GM21447 (cell line): ENCODE data around the gene ATP5MG.

ENCODE experiments used
- ATAC-seq: cut with Tn5 transposase; IDR thresholded peaks from one replicate; pipeline ENCODE4 v1.9.1; 2021; ENCODE audit not compliant: unreplicated experiment

The ATP5MG gene

GRCh38 chr11:118441770-118442275, 40.4 kb downstream of the ATP5MG start:
- no peak for ATAC-seq

GRCh38 chr11:118442301-118442700, 40.9 kb downstream of the ATP5MG start:
- no peak for ATAC-seq

- no peak for ATAC-seq
Observed at GRCh38 chr11:118442908-118443589, 41.6 kb downstream of the ATP5MG start.

GRCh38 chr11:118443590-118444218, 42.3 kb downstream of the ATP5MG start:
- peak; percentile 51 for ATAC-seq

- ATAC-seq = no peak
Observed at GRCh38 chr11:118447423-118447822, 46.0 kb downstream of the ATP5MG start.

GRCh38 chr11:118448294-118448693, 46.9 kb downstream of the ATP5MG start:
- ATAC-seq = peak; percentile 80

GRCh38 chr11:118449316-118449918, 48.0 kb downstream of the ATP5MG start:
- no peak for ATAC-seq

GRCh38 chr11:118450451-118450850, 49.0 kb downstream of the ATP5MG start:
- ATAC-seq = no peak
